ENCODE data around the gene MLXIPL. TPM values are rescaled to one million over a fixed set of nuclear protein-coding genes. Genes with fewer than 3 reads are reported as not detected.

MLXIPL gene
- total RNA-seq (2021; ENCODE audit: unreplicated experiment) (7.2 TPM), Bru-seq, nascent RNA (percentile 43 among the genes with signal in this experiment), BruChase-seq, experiment 1, labeled RNA remaining after a 2-hour chase (percentile 49 among the genes with signal in this experiment), BruChase-seq, experiment 2, labeled RNA remaining after a 6-hour chase (percentile 51 among the genes with signal in this experiment)
- polyA plus RNA-seq (2012; ENCODE audit: insufficient read length) = 4.9 TPM
- long read RNA-seq, partial matches to known transcripts = 1 of 9 reads
- long read RNA-seq, other reads (novel, unspliced or antisense) = 8 of 9 reads

- H3K27ac ChIP-seq (ENCODE audit: low read length) = 0 out of 2 replicates have a peak within 1 kb of the TSS, but pooled peaks have one; percentile 29
- no peaks in the 10 kb centered on the region for H3K27me3 ChIP-seq (ENCODE audit: control insufficient read depth, insufficient read depth, low read length)
- intact Hi-C loops (cut with micrococcal nuclease; ENCODE audit: unreplicated experiment) = no loop called here
- ChIA-PET CTCF (interaction anchor here (0.9 kb wide), 1 partner anchor 250 kb away, joined by 3 read pairs; no protein-coding TSS in a partner anchor), POLR2A (no interaction called here)
- no peaks in the 10 kb centered on the region for H3K36me3 ChIP-seq (ENCODE audit: control insufficient read depth, insufficient read depth, low read length)
- H3K4me3 ChIP-seq (ENCODE audit: low read depth in 2 of 2, low read length in 2 of 2) = peak within 1 kb of the TSS; percentile 52 to 58
- no TSS peak for BruUV-seq (replicated peaks)
- in situ Hi-C loops (cut with HindIII; ENCODE audit: low pct_unique_long_range_greater_than_20kb, low sequenced_read_pairs) = no loop called here
- H3K4me1 ChIP-seq (ENCODE audit: control insufficient read depth, insufficient read depth, low read length) = no peaks in the 10 kb centered on the region
- no peaks in the 10 kb centered on the region for H3K9me3 ChIP-seq (ENCODE audit: control insufficient read depth, insufficient read depth, low read depth, low read length)
- TF ChIP-seq POLR2AphosphoS5 (IDR thresholded peaks at IDR 0.05; ENCODE audit: low read depth, low read length) = no peak
- no peak for TF ChIP-seq SIN3A (IDR thresholded peaks at IDR 0.05; ENCODE audit: borderline replicate concordance, insufficient read depth, low read depth, low read length)
- TF ChIP-seq CTCF (IDR thresholded peaks at IDR 0.05) = no peak
- no peak for TF ChIP-seq REST (IDR thresholded peaks at IDR 0.05; ENCODE audit: insufficient read depth in 1 of 2, low read depth in 2 of 2, low read length in 1 of 2)
- no peak for TF ChIP-seq TCF7L2 (IDR thresholded peaks at IDR 0.05; ENCODE audit: low read depth, low read length)
- no peak for DNase-seq (ENCODE audit: low read depth, low spot score)
- ATAC-seq = peak; percentile 94
Observed at GRCh38 chr7:73623798-73624668, at the start of gene MLXIPL. Gene MLXIPL (minus strand): TSS chr7:73624522. CDS start chr7:73624492, 30 bp downstream.

- BruUV-seq (replicated peaks) = no TSS peak
- intact Hi-C loops (cut with micrococcal nuclease; ENCODE audit: unreplicated experiment) (no loop called here), in situ Hi-C loops (cut with HindIII; ENCODE audit: low pct_unique_long_range_greater_than_20kb, low sequenced_read_pairs) (no loop called here)
- peaks cover 4% of the 10 kb centered on the region; the same call in 1 of the 2 replicates for H3K4me1 ChIP-seq (ENCODE audit: control insufficient read depth, insufficient read depth, low read length)
- H3K4me3 ChIP-seq (ENCODE audit: low read depth in 2 of 2, low read length in 2 of 2) = no peak overlapping the region
- H3K27me3 ChIP-seq (ENCODE audit: control insufficient read depth, insufficient read depth, low read length) = no peaks in the 10 kb centered on the region
- ATAC-seq = no peak
- H3K27ac ChIP-seq (ENCODE audit: low read length) = no peak overlapping the region
- ChIA-PET POLR2A (interaction anchor here (0.7 kb wide), 1 partner anchor 115 kb away, joined by 4 read pairs; no protein-coding TSS in a partner anchor), CTCF (no interaction called here)
- no peak for DNase-seq (ENCODE audit: low read depth, low spot score)
- no peaks in the 10 kb centered on the region for H3K36me3 ChIP-seq (ENCODE audit: control insufficient read depth, insufficient read depth, low read length)
- no peaks in the 10 kb centered on the region for H3K9me3 ChIP-seq (ENCODE audit: control insufficient read depth, insufficient read depth, low read depth, low read length)
- TF ChIP-seq TCF7L2 (IDR thresholded peaks at IDR 0.05; ENCODE audit: low read depth, low read length) (no peak), POLR2AphosphoS5 (IDR thresholded peaks at IDR 0.05; ENCODE audit: low read depth, low read length) (no peak), CTCF (IDR thresholded peaks at IDR 0.05) (no peak), REST (IDR thresholded peaks at IDR 0.05; ENCODE audit: insufficient read depth in 1 of 2, low read depth in 2 of 2, low read length in 1 of 2) (no peak), SIN3A (IDR thresholded peaks at IDR 0.05; ENCODE audit: borderline replicate concordance, insufficient read depth, low read depth, low read length) (no peak)
Observed at GRCh38 chr7:73671857-73672445, 47.6 kb upstream of the MLXIPL start.

Measured in Panc1 (cell line).